WTC11 (cell line): Measurements from ENCODE around the gene SOS2. TPM values are rescaled to one million over a fixed set of nuclear protein-coding genes. Genes with fewer than 3 reads are reported as not detected.

Experiments used
- ATAC-seq: fragments of 200-7000 bp; cut with Tn5 transposase; 2 replicates; pipeline ENCODE4 v1.10.0; 2021; ENCODE audit warnings: mild to moderate bottlenecking, moderate library complexity
- CTCF ChIA-PET: fragments of 300-600 bp; sonication (Branson Sonifier 250); formaldehyde crosslinking; loops from one replicate; lab custom pipeline; 2021; ENCODE audit warnings: antibody characterized with exemption; lab: Charles Lee
- POLR2A ChIA-PET: fragments of 350-600 bp; sonication (Branson Sonifier 250); formaldehyde crosslinking; loops from one replicate; lab custom pipeline; 2021; ENCODE audit warnings: antibody characterized with exemption; lab: Charles Lee
- DNase-seq: peaks from one replicate; pipeline ENCODE4 v3.0.0; 2021; ENCODE audit warnings: low spot score
- H3K27ac Mint-ChIP-seq: 2 replicates; pipeline ENCODE4 v1.8.0; 2021; ENCODE audit warnings: mixed read lengths
- H3K27me3 Mint-ChIP-seq: 2 replicates; pipeline ENCODE4 v1.8.0; 2021; ENCODE audit warnings: low read depth, mild to moderate bottlenecking, moderate library complexity, mixed read lengths
- H3K36me3 Mint-ChIP-seq: 2 replicates; pipeline ENCODE4 v1.8.0; 2021; ENCODE audit warnings: mixed read lengths
- H3K4me1 Mint-ChIP-seq: 2 replicates; pipeline ENCODE4 v1.8.0; 2022; ENCODE audit warnings: mixed read lengths
- H3K4me3 Mint-ChIP-seq: 2 replicates; pipeline ENCODE4 v1.8.0; 2021; ENCODE audit warnings: mild to moderate bottlenecking, moderate library complexity, mixed read lengths
- H3K9me3 Mint-ChIP-seq: 2 replicates; pipeline ENCODE4 v1.8.0; 2021; ENCODE audit warnings: mixed read lengths
- ATF3 ChIP-seq: sonication (generic); formaldehyde crosslinking; conservative IDR thresholded peaks from 2 replicates; pipeline ENCODE4 v1.8.1; 2022; ENCODE audit warnings: mild to moderate bottlenecking, missing genetic modification reagents
- ATF6 ChIP-seq: sonication (generic); formaldehyde crosslinking; IDR thresholded peaks from 2 replicates; pipeline ENCODE4 v1.8.1; 2023; ENCODE audit warnings: mild to moderate bottlenecking, missing genetic modification reagents
- CTCF ChIP-seq: fragments of 200-600 bp; IDR thresholded peaks from 2 replicates; pipeline ENCODE4 v1.8.0; 2022; ENCODE audit warnings: antibody characterized with exemption
- ERG ChIP-seq: fragments of 250-450 bp; sonication (Bioruptor Pico); IDR thresholded peaks from 2 replicates; pipeline ENCODE4 v1.8.0; 2021; ENCODE audit warnings: mild to moderate bottlenecking
- FOXJ3 ChIP-seq: sonication (generic); formaldehyde crosslinking; IDR thresholded peaks from 2 replicates; pipeline ENCODE4 v1.9.0; 2021; ENCODE audit warnings: missing genetic modification reagents, mild to moderate bottlenecking, borderline replicate concordance
- GTF2I ChIP-seq: fragments of 250-450 bp; sonication (Bioruptor Pico); conservative IDR thresholded peaks from 2 replicates; pipeline ENCODE4 v1.4.0; 2021; ENCODE audit warnings: mild to moderate bottlenecking
- MXD4 ChIP-seq: fragments of 250-450 bp; sonication (Bioruptor Pico); IDR thresholded peaks from 2 replicates; pipeline ENCODE4 v1.8.0; 2021; ENCODE audit warnings: mild to moderate bottlenecking, moderate library complexity, borderline replicate concordance
- NR2C2 ChIP-seq: sonication (generic); formaldehyde crosslinking; IDR thresholded peaks from 2 replicates; pipeline ENCODE4 v1.8.0; 2022; ENCODE audit warnings: mild to moderate bottlenecking, missing genetic modification reagents
- SMAD4 ChIP-seq: sonication (generic); formaldehyde crosslinking; IDR thresholded peaks from 2 replicates; pipeline ENCODE4 v1.8.0; 2022; ENCODE audit warnings: mild to moderate bottlenecking, missing genetic modification reagents
- SP1 ChIP-seq: sonication (generic); formaldehyde crosslinking; conservative IDR thresholded peaks from 2 replicates; pipeline ENCODE4 v1.8.1; 2022; ENCODE audit warnings: missing genetic modification reagents
- TP53 ChIP-seq: sonication (generic); formaldehyde crosslinking; IDR thresholded peaks from 2 replicates; pipeline ENCODE4 v1.8.1; 2023; ENCODE audit warnings: mild to moderate bottlenecking, missing genetic modification reagents
- USF1 ChIP-seq: sonication (generic); formaldehyde crosslinking; IDR thresholded peaks from 2 replicates; pipeline ENCODE4 v1.8.0; 2022; ENCODE audit warnings: mild to moderate bottlenecking, missing genetic modification reagents
- ZNF281 ChIP-seq: sonication (generic); formaldehyde crosslinking; IDR thresholded peaks from 2 replicates; pipeline ENCODE4 v1.8.0; 2023; ENCODE audit warnings: mild to moderate bottlenecking, missing genetic modification reagents
- ZNF317 ChIP-seq: sonication (generic); formaldehyde crosslinking; IDR thresholded peaks from 2 replicates; pipeline ENCODE4 v1.8.1; 2023; ENCODE audit warnings: low read depth, mild to moderate bottlenecking, moderate library complexity, missing genetic modification reagents, borderline replicate concordance
- ZNF425 ChIP-seq: fragments of 250-450 bp; sonication (Bioruptor Pico); conservative IDR thresholded peaks from 2 replicates; pipeline ENCODE4 v1.9.0; 2021; ENCODE audit warnings: mild to moderate bottlenecking
- total RNA-seq: library from RNA; stranded (reverse); gene quantifications from 3 replicates; pipeline ENCODE4 v1.2.3, GENCODE V29; 2021
- TF ChIP-seq, protein P1 (sequence below): sonication (generic); formaldehyde crosslinking; IDR thresholded peaks from 2 replicates; pipeline ENCODE4 v1.8.1; 2023; ENCODE audit warnings: mild to moderate bottlenecking, missing genetic modification reagents, moderate library complexity
- TF ChIP-seq, protein P2 (sequence below): sonication (generic); formaldehyde crosslinking; IDR thresholded peaks from 2 replicates; pipeline ENCODE4 v1.8.1; 2022; ENCODE audit warnings: missing genetic modification reagents, borderline replicate concordance
- TF ChIP-seq, protein P3 (sequence below): sonication (generic); formaldehyde crosslinking; conservative IDR thresholded peaks from 2 replicates; pipeline ENCODE4 v1.8.1; 2023; ENCODE audit warnings: mild to moderate bottlenecking, low read depth, missing genetic modification reagents, moderate library complexity

Gene SOS2
- total RNA-seq, 1 experiment from 2014 or later = 11.0 TPM

GRCh38 chr14:50191499-50191898 lies 39.9 kb downstream of the SOS2 start:
- no peak for TF ChIP-seq ATF3
- TF ChIP-seq ZNF317 (CRISPR knock-in tag) = no peak
- TF ChIP-seq, protein P1, sequence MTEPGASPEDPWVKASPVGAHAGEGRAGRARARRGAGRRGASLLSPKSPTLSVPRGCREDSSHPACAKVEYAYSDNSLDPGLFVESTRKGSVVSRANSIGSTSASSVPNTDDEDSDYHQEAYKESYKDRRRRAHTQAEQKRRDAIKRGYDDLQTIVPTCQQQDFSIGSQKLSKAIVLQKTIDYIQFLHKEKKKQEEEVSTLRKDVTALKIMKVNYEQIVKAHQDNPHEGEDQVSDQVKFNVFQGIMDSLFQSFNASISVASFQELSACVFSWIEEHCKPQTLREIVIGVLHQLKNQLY (CRISPR knock-in tag) = no peak
- no peak for TF ChIP-seq CTCF
- no peak for TF ChIP-seq MXD4 (CRISPR knock-in tag)
- TF ChIP-seq USF1 = no peak
- TF ChIP-seq, protein P2, sequence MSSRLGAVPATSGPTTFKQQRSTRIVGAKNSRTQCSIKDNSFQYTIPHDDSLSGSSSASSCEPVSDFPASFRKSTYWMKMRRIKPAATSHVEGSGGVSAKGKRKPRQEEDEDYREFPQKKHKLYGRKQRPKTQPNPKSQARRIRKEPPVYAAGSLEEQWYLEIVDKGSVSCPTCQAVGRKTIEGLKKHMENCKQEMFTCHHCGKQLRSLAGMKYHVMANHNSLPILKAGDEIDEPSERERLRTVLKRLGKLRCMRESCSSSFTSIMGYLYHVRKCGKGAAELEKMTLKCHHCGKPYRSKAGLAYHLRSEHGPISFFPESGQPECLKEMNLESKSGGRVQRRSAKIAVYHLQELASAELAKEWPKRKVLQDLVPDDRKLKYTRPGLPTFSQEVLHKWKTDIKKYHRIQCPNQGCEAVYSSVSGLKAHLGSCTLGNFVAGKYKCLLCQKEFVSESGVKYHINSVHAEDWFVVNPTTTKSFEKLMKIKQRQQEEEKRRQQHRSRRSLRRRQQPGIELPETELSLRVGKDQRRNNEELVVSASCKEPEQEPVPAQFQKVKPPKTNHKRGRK = no peak
- no peak for TF ChIP-seq ZNF281 (CRISPR knock-in tag)
- TF ChIP-seq, protein P3, sequence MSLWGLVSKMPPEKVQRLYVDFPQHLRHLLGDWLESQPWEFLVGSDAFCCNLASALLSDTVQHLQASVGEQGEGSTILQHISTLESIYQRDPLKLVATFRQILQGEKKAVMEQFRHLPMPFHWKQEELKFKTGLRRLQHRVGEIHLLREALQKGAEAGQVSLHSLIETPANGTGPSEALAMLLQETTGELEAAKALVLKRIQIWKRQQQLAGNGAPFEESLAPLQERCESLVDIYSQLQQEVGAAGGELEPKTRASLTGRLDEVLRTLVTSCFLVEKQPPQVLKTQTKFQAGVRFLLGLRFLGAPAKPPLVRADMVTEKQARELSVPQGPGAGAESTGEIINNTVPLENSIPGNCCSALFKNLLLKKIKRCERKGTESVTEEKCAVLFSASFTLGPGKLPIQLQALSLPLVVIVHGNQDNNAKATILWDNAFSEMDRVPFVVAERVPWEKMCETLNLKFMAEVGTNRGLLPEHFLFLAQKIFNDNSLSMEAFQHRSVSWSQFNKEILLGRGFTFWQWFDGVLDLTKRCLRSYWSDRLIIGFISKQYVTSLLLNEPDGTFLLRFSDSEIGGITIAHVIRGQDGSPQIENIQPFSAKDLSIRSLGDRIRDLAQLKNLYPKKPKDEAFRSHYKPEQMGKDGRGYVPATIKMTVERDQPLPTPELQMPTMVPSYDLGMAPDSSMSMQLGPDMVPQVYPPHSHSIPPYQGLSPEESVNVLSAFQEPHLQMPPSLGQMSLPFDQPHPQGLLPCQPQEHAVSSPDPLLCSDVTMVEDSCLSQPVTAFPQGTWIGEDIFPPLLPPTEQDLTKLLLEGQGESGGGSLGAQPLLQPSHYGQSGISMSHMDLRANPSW (CRISPR knock-in tag) = no peak
- no peak for TF ChIP-seq SMAD4
- no peak for TF ChIP-seq NR2C2 (CRISPR knock-in tag)
- TF ChIP-seq ERG (CRISPR knock-in tag) = no peak
- TF ChIP-seq, all 79 proteins: peak for 0
- CTCF ChIA-PET = no interaction called here

DNA sequence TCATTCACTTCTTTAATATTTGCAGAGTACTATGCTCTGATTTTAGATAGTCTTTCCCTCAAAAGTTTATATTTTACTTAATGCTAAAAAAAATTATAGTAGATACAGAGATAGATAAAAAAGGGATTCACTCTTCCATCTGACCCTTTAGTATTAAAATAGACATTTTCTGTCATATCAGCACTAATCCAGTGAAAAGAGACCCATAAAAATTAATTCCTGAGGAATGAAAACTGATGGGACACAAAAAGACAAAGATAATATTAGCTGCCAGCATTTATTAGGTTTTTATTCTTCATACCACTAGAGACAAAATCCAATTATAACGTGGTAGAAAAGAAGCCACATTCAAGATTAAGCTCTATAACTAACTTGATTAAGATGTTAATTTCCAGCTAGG lies 45.3 kb downstream of the SOS2 start:
- Mint-ChIP-seq H3K27me3 (no peaks in the 10 kb centered on the region), H3K27ac (no peak overlapping the region)

More at GRCh38 chr14:50191499-50191898, 39.9 kb downstream of the SOS2 start:
- Mint-ChIP-seq H3K27ac (no peak overlapping the region), H3K9me3 (no peaks in the 10 kb centered on the region), H3K4me1 (no peaks in the 10 kb centered on the region), H3K4me3 (no peak overlapping the region), H3K27me3 (no peaks in the 10 kb centered on the region), H3K36me3 (no peaks in the 10 kb centered on the region)
- ATAC-seq = no peak
- no peak for DNase-seq
- POLR2A ChIA-PET = no interaction called here

More for the DNA sequence above, 45.3 kb downstream of the SOS2 start:
- no peak for DNase-seq
- H3K9me3 Mint-ChIP-seq = no peaks in the 10 kb centered on the region
- POLR2A ChIA-PET = no interaction called here
- TF ChIP-seq ATF6 (CRISPR knock-in tag) (no peak), TP53 (CRISPR knock-in tag) (no peak), FOXJ3 (CRISPR knock-in tag) (no peak), ZNF425 (no peak), SP1 (no peak), GTF2I (no peak)
- TF ChIP-seq, all 79 proteins: peak for 0
- CTCF ChIA-PET = interaction anchor here (0.6 kb wide), 1 partner anchor 40 kb away, joined by 4 read pairs; no protein-coding TSS in a partner anchor
- Mint-ChIP-seq H3K4me1 (no peaks in the 10 kb centered on the region), H3K36me3 (peaks cover 5% of the 10 kb centered on the region), H3K4me3 (no peak overlapping the region)
- no peak for ATAC-seq
